HUES48 (cell line): ENCODE data around the gene EYS.

ENCODE experiments used
- H3K27ac ChIP-seq: one replicate; pipeline ENCODE4 v1.7.0; 2013; ENCODE audit warnings: low read depth, low read length, inconsistent platforms
- H3K27me3 ChIP-seq: 2 replicates; pipeline ENCODE4 v1.6.1; 2013; ENCODE audit warnings: mild to moderate bottlenecking, low read length; ENCODE audit not compliant: control insufficient read depth, insufficient read depth
- H3K36me3 ChIP-seq: 2 replicates; pipeline ENCODE4 v1.6.1; 2013; ENCODE audit warnings: low read length; ENCODE audit not compliant: control insufficient read depth, insufficient read depth
- H3K4me1 ChIP-seq: 2 replicates; pipeline ENCODE4 v1.6.1; 2013; ENCODE audit warnings: mild to moderate bottlenecking, low read length; ENCODE audit not compliant: control insufficient read depth, insufficient read depth
- H3K4me3 ChIP-seq: 2 replicates; pipeline ENCODE4 v1.5.1; 2013; ENCODE audit warnings: mild to moderate bottlenecking, low read depth, low read length
- H3K9ac ChIP-seq: 2 replicates; pipeline ENCODE4 v1.6.1; 2013; ENCODE audit warnings: mild to moderate bottlenecking, low read depth, low read length, moderate library complexity
- H3K9me3 ChIP-seq: 2 replicates; pipeline ENCODE4 v1.6.1; 2013; ENCODE audit warnings: low read length; ENCODE audit not compliant: control insufficient read depth, insufficient read depth

The EYS gene

DNA sequence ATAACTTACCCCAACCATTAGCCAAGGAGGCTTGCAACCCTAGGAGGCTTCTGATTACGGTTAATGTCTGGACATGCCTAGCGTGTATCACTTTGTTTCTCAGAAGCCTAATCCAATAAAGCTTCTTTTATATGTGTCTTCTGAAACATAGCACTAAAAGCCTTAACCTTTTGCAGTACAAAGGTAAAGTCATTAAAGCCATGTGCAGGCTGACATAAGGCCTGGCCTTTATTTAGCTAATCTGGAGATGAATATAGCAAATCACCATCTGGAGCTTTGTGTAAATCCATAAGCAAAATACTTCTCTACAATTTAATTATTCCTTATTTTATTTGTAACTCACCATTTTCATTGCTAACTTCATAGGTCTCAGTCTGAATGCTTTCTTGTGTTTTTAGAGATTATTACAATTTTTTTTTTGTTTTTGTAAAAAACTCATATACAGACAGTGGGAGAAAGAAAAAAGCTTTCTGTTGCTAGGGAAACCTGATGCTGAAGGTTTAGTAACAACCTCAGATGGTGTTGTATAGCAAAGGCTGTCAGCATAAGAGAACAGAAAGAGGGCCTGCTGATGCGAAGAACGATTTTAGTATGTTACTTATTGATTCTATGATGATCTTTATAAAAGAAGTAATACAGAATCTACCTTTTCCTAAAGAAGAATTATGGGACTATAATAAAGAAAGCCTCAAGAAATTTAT lies at the start of gene EYS:
Gene EYS, minus strand, starts transcription at position 101 of the 701 bp plus-strand sequence. CDS start 211,816 bp downstream, outside the sequence.
- Histone ChIP-seq H3K9ac (no peak within 1 kb of the TSS), H3K4me1 (peaks cover 2% of the 10 kb centered on the region; the same call in 1 of the 2 replicates), H3K27me3 (no peaks in the 10 kb centered on the region), H3K4me3 (no peak within 1 kb of the TSS), H3K27ac (no peak within 1 kb of the TSS), H3K9me3 (no peaks in the 10 kb centered on the region), H3K36me3 (no peaks in the 10 kb centered on the region)

DNA sequence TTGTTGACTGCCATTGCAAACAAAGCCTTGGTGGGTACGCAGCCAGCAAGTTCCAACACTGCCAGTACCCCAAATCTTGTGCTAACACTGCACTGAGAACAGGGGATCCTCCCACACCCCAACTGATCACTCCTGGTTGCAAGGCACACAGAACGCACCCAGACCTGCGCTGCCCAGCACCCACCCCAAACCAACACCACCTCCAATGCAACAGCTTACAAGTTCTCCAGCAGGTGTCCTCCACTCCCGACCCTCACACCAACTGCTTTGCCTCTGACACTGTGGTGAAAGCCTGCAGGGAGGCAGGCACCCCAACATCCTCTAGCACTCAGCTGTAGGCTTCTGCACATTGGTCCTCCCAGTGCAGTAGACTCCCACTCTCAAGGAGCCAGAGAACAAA lies 39.3 kb upstream of the EYS start:
- Histone ChIP-seq H3K9me3 (no peaks in the 10 kb centered on the region), H3K27me3 (no peaks in the 10 kb centered on the region), H3K27ac (no peak overlapping the region), H3K4me3 (no peak overlapping the region), H3K36me3 (no peaks in the 10 kb centered on the region), H3K9ac (no peak overlapping the region), H3K4me1 (no peaks in the 10 kb centered on the region)

GRCh38 chr6:65745614-65746013 lies 38.6 kb upstream of the EYS start:
- Histone ChIP-seq H3K9ac (no peak overlapping the region), H3K4me3 (no peak overlapping the region), H3K27ac (no peak overlapping the region), H3K36me3 (no peaks in the 10 kb centered on the region), H3K4me1 (no peaks in the 10 kb centered on the region), H3K27me3 (no peaks in the 10 kb centered on the region), H3K9me3 (no peaks in the 10 kb centered on the region)

DNA sequence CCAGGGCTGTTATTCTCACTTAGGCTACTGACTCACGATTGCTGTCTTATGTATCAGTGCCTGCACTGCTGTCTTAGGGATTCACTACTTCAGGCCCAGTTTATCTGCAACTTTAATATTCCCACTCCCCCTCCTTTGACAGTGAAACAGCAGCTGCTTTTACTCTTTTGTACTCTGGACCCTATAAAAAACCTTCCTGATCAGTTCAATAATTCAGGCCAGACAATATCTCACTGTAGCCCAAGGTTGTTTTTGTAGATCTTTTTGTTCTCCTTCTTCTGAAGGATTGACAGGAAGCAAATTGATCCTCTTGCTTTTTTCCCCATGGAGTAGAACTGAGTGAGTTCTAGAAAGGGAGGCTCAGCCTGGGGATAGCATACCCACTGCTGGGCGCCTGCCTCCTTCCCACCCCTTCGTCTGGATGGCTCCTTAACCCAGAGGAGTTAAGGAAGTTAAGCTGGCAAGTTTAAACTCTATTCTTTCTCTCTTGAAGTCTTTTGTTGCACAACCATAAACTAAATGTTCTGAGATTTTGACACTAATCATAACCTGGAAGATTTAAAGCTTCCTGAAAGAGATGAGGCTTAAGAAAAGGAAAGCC lies 22.0 kb upstream of the EYS start:
- Histone ChIP-seq H3K4me3 (no peak overlapping the region), H3K9ac (no peak overlapping the region), H3K36me3 (no peaks in the 10 kb centered on the region), H3K27ac (no peak overlapping the region), H3K27me3 (no peaks in the 10 kb centered on the region), H3K4me1 (no peaks in the 10 kb centered on the region), H3K9me3 (no peaks in the 10 kb centered on the region)

- no peaks in the 10 kb centered on the region for H3K36me3 ChIP-seq
- no peak overlapping the region for H3K4me3 ChIP-seq
- H3K27ac ChIP-seq, result no peak overlapping the region
- no peak overlapping the region for H3K9ac ChIP-seq
- no peaks in the 10 kb centered on the region; the same call in 1 of the 2 replicates for H3K9me3 ChIP-seq
- H3K4me1 ChIP-seq, result no peaks in the 10 kb centered on the region
- no peaks in the 10 kb centered on the region for H3K27me3 ChIP-seq
Measured at GRCh38 chr6:65719101-65719500, 12.1 kb upstream of the EYS start.

DNA sequence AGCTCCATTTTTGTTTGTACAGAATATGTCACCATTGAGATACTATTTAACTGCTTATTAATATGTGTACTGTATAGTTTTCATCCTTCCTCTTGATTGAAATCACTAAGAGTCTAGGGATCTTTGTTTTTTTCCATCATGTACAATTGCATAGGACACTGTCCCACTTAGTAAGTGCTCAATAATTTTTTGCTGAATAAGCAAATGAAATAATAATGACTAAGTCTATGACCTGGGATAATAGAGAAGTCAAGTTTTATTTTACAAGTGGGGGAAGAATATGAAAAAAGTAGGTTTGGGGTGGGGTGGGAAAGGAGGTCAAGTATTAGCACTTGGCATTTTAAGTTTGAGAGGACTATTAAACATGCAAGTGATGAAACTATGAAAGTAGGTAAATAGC lies 4.5 kb upstream of the EYS start:
- peaks cover 2% of the 10 kb centered on the region; the same call in 1 of the 2 replicates for H3K4me1 ChIP-seq
- H3K36me3 ChIP-seq, result no peaks in the 10 kb centered on the region
- no peaks in the 10 kb centered on the region for H3K27me3 ChIP-seq
- no peaks in the 10 kb centered on the region for H3K9me3 ChIP-seq
- H3K4me3 ChIP-seq, result no peak overlapping the region
- H3K27ac ChIP-seq, result no peak overlapping the region
- no peak overlapping the region for H3K9ac ChIP-seq

GRCh38 chr6:65709099-65709830 lies 2.2 kb upstream of the EYS start:
- H3K36me3 ChIP-seq, result no peaks in the 10 kb centered on the region
- no peaks in the 10 kb centered on the region for H3K9me3 ChIP-seq
- H3K9ac ChIP-seq, result no peak overlapping the region
- H3K4me3 ChIP-seq, result no peak overlapping the region
- no peak overlapping the region for H3K27ac ChIP-seq
- peaks cover 2% of the 10 kb centered on the region; the same call in 1 of the 2 replicates for H3K4me1 ChIP-seq
- no peaks in the 10 kb centered on the region for H3K27me3 ChIP-seq

GRCh38 chr6:65708162-65708561 lies 1.1 kb upstream of the EYS start:
- Histone ChIP-seq H3K27ac (no peak overlapping the region), H3K36me3 (no peaks in the 10 kb centered on the region), H3K9ac (no peak overlapping the region), H3K4me3 (no peak overlapping the region), H3K4me1 (peaks cover 2% of the 10 kb centered on the region; the same call in 1 of the 2 replicates), H3K9me3 (no peaks in the 10 kb centered on the region), H3K27me3 (no peaks in the 10 kb centered on the region)

DNA sequence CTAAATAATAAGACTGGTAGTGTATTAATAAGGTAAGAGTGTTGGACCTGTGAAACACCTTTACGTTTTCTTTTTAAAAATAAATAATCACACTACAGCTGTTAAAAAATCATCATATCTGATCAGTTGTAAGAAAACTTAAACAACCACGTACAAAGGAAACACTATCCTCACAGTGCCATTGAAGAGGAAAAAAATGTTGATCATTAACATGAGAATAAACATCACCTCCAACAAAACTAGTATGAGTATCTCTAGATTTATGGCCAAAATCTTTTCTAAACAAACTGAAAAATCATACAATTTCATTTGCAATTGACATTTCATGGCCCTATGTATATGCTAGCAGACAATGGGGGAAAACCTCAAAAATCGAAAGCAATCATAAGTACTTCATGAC lies 590 bp downstream of the EYS start:
- Histone ChIP-seq H3K4me3 (no peak overlapping the region), H3K27me3 (no peaks in the 10 kb centered on the region), H3K4me1 (peaks cover 2% of the 10 kb centered on the region; the same call in 1 of the 2 replicates)

GRCh38 chr6:65701325-65701724 lies 5.7 kb downstream of the EYS start:
- Histone ChIP-seq H3K9me3 (no peaks in the 10 kb centered on the region), H3K27me3 (no peaks in the 10 kb centered on the region), H3K4me1 (no peaks in the 10 kb centered on the region), H3K36me3 (no peaks in the 10 kb centered on the region), H3K4me3 (no peak overlapping the region), H3K27ac (no peak overlapping the region), H3K9ac (no peak overlapping the region)

More for the DNA sequence above, 590 bp downstream of the EYS start:
- Histone ChIP-seq H3K27ac (no peak overlapping the region), H3K9ac (no peak overlapping the region), H3K9me3 (no peaks in the 10 kb centered on the region), H3K36me3 (no peaks in the 10 kb centered on the region)

DNA sequence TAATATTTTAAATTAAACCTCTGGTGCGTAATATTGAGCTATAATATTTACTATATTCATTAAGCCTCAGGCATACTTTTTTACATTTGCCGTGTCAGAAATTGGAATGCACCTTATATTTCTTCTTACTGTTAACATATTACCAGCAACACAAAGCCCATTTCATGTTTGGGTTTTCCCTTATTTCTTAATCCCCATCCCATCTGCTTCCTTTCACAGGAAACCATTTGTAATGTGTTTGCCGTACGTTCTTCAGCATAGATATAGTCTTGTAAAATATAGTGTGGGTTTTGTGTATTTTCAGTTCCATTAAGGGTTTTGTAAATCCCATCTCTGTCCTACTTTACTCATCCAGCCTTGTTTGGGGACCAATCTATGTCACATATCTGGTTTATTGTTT lies 6.5 kb downstream of the EYS start:
- H3K27me3 ChIP-seq, result no peaks in the 10 kb centered on the region
- no peaks in the 10 kb centered on the region for H3K4me1 ChIP-seq
- H3K4me3 ChIP-seq, result no peak overlapping the region

More for the DNA sequence above, 6.5 kb downstream of the EYS start:
- Histone ChIP-seq H3K9me3 (no peaks in the 10 kb centered on the region), H3K27ac (no peak overlapping the region), H3K36me3 (no peaks in the 10 kb centered on the region), H3K9ac (no peak overlapping the region)
